GM12891 (cell line): ENCODE data around the gene CD68.
A peak's percentile ranks its signal among the peaks of the same experiment; 100 is the strongest.

ENCODE experiments used
- DNase-seq: peaks from one replicate; pipeline ENCODE4 v3.0.0; 2011; ENCODE audit warnings: low spot score; ENCODE audit not compliant: insufficient read length
- FAIRE-seq: peaks from 2 replicates; lab custom pipeline; 2011; peaks lifted over from hg19 to GRCh38; lab: Jason Lieb, UNC
- PAX5 ChIP-seq: IDR thresholded peaks from 2 replicates; pipeline ENCODE4 v1.6.1; 2011; ENCODE audit warnings: low read length, moderate library complexity, mild to moderate bottlenecking; ENCODE audit not compliant: insufficient read depth, severe bottlenecking
- POLR2A ChIP-seq: IDR thresholded peaks from 2 replicates; pipeline ENCODE4 v1.6.1; 2011; ENCODE audit warnings: low read depth, low read length, control low read depth
- POLR2AphosphoS5 ChIP-seq: IDR thresholded peaks from 2 replicates; pipeline ENCODE4 v1.6.1; 2011; ENCODE audit warnings: low read depth, low read length, control low read depth
- POU2F2 ChIP-seq: IDR thresholded peaks from 2 replicates; pipeline ENCODE4 v1.6.1; 2011; ENCODE audit warnings: low read depth, mild to moderate bottlenecking, control low read depth, low read length, moderate library complexity
- SPI1 ChIP-seq: IDR thresholded peaks from 2 replicates; pipeline ENCODE4 v1.6.1; 2011; ENCODE audit warnings: low read depth, low read length, control low read depth
- TAF1 ChIP-seq: IDR thresholded peaks from 2 replicates; pipeline ENCODE4 v1.6.1; 2011; ENCODE audit warnings: low read depth, low read length, control low read depth

Gene CD68

GRCh38 chr17:7559320-7560171 lies 19.9 kb upstream of the CD68 start:
- DNase-seq: no peak
- no peak for FAIRE-seq

GRCh38 chr17:7560172-7561027 lies 19.0 kb upstream of the CD68 start:
- no peak for FAIRE-seq
- no peak for TF ChIP-seq POU2F2
- TF ChIP-seq POLR2AphosphoS5: no peak
- TF ChIP-seq SPI1: no peak
- no peak for TF ChIP-seq PAX5
- no peak for TF ChIP-seq TAF1
- TF ChIP-seq POLR2A: no peak
- peak; percentile 61 for DNase-seq

More at GRCh38 chr17:7559320-7560171, 19.9 kb upstream of the CD68 start:
- TF ChIP-seq TAF1 (no peak), POLR2A (no peak), SPI1 (no peak), PAX5 (no peak), POLR2AphosphoS5 (no peak), POU2F2 (no peak)

GRCh38 chr17:7561028-7561575 lies 18.3 kb upstream of the CD68 start:
- DNase-seq (peak; percentile 77), FAIRE-seq (no peak)
- TF ChIP-seq POLR2A: peak; percentile 25; the same call in 1 of the 2 replicates
- no peak; the same call in 1 of the 2 replicates for TF ChIP-seq POU2F2
- TF ChIP-seq TAF1: no peak
- no peak for TF ChIP-seq POLR2AphosphoS5

DNA sequence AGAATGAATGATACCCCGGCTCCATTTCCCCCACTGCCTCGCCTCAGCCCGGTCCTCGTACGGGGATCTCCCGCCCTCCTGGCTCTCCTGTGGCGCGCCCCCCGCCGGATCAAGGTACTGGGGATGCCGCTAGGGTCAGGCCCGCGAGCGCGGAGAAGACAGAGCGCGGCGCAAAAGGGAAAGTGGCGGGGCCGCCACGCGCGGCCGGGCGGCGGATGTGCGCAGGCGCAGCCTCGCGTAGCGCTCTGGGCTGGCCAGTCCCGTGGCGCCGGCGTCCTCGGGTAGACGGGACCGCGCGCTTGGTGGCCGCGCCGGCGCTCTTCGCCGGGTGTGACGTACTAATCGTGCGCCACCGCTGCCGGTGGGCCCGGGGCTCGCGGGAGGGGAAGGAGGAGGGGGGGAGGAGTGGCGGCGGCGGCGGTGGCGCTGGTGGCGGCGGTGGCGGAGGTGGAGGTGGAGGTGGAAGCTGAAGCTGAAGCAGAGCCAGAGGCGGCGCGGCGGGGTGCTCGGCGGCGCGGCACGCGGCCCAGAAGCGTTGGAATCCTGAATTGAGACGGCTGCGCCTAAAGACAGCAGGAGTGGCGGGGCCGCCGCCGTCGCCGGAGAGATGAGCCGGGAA lies 17.7 kb upstream of the CD68 start, which contains the start of gene SENP3:
Gene SENP3, plus strand, starts transcription at position 331 of the 619 bp plus-strand sequence. CDS start 1,158 bp downstream, outside the sequence.
- FAIRE-seq (peak; percentile 100), DNase-seq (peak; percentile 98)
- no peak for TF ChIP-seq POLR2AphosphoS5
- peak; percentile 33 for TF ChIP-seq PAX5
- peak; percentile 71; the same call in 1 of the 2 replicates for TF ChIP-seq TAF1
- TF ChIP-seq POU2F2: no peak
- TF ChIP-seq SPI1: no peak

DNA sequence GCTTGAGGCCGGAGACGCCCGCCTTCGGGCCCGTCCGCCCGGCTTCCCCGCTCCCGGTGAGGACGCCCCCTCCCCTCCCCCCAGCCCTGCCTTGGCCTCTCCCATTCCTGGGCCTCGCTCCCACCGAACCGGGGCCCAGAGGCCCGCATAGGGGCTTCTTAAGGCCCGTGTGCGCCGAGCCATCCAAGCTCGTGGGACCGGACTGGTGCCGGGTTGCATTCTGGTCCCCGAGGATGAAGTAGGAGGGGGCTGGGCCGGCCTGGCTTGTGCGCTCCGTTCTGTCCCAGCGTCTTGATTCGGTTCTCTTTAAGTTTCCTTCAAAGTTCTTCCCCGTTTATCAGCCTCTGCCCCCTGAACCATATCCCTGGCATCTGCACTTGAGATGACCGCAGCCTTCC lies 17.2 kb upstream of the CD68 start:
- FAIRE-seq: no peak
- DNase-seq: no peak
- TF ChIP-seq TAF1 (no peak), POLR2AphosphoS5 (no peak), POU2F2 (no peak), SPI1 (no peak), POLR2A (no peak), PAX5 (no peak)

- TF ChIP-seq POLR2A: no peak
- TF ChIP-seq SPI1: no peak
- TF ChIP-seq PAX5: no peak
- no peak for TF ChIP-seq TAF1
- no peak for TF ChIP-seq POLR2AphosphoS5
- no peak for TF ChIP-seq POU2F2
- no peak for FAIRE-seq
- DNase-seq: no peak
These were observed 16.1 kb upstream of the CD68 start for GRCh38 chr17:7563115-7563869.

- no peak for FAIRE-seq
- DNase-seq: no peak
- TF ChIP-seq PAX5: no peak
- TF ChIP-seq SPI1: no peak
- TF ChIP-seq TAF1: no peak
- TF ChIP-seq POLR2AphosphoS5: no peak
- TF ChIP-seq POU2F2: no peak
- TF ChIP-seq POLR2A: no peak
These were observed 9.9 kb upstream of the CD68 start for GRCh38 chr17:7569571-7569970.

- no peak for FAIRE-seq
- no peak for DNase-seq
- TF ChIP-seq SPI1 (no peak), TAF1 (no peak)
These were observed 9.1 kb upstream of the CD68 start for GRCh38 chr17:7570351-7570750.

GRCh38 chr17:7572338-7572587 lies 7.2 kb upstream of the CD68 start:
- FAIRE-seq (peak; percentile 99), DNase-seq (no peak)

More at GRCh38 chr17:7572338-7572587, 7.2 kb upstream of the CD68 start:
- TF ChIP-seq POLR2AphosphoS5 (peak; percentile 44; the same call in 1 of the 2 replicates), TAF1 (peak; percentile 75; the same call in 1 of the 2 replicates), SPI1 (peak; percentile 86), POU2F2 (no peak), PAX5 (no peak), POLR2A (no peak)
